ENCODE data around the gene CDC42BPB. TPM values are rescaled to one million over a fixed set of nuclear protein-coding genes. Genes with fewer than 3 reads are reported as not detected.

The CDC42BPB gene
- total and polyA plus RNA-seq, 8 donors = 73.4 to 91.4 (median 79.5) TPM

DNA sequence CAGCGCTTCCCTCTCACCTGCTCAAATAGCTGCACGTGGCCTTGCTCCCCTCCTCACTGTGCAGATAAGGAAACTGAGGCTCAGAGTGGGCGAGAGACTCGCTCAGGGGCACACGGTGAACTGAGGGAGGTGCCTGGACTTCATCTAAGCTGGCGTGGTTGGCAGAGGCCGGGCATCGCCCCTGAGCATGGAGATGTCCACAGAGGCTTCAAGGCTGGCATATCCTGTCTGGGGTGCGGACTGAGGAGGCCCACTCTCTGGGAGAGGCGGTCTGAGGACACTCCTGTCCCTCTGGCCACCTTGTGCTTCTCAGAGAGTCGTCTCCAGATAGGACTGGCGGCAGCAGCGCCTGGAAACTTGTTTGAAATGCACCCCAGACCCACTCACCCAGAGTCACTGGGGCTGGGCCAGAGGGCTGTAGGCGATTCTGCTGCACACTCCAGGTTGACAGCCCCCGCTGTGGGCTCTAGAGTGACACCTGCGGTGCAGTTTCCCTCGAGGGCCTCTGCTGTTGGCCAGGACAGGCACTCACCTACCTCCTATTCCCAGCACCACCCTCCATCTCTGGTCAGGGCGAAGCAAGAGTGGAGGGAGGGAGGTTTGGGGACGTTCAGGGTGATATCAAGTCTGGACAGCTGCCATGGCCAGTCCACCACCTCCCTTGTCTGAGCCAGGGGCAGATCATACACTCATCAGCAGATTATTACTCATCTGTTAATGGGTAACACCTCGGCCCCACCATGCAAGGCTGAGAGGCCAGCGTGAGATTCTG, 15.4 kb upstream of the CDC42BPB start:
- no peak for ATAC-seq
- H3K27ac ChIP-seq = no peak overlapping the region
- no peaks in the 10 kb centered on the region for H3K36me3 ChIP-seq
- H3K4me1 ChIP-seq = peaks cover 3 to 39% of the 10 kb centered on the region in 2 donors
- intact Hi-C loops (cut with DNase I) = no loop called here
- no peaks in the 10 kb centered on the region for H3K9me3 ChIP-seq
- no peak overlapping the region for H3K4me3 ChIP-seq
- DNase-seq = no peak
- H3K27me3 ChIP-seq = peaks cover 0 to 13% of the 10 kb centered on the region in 2 donors
- TF ChIP-seq, protein P1, sequence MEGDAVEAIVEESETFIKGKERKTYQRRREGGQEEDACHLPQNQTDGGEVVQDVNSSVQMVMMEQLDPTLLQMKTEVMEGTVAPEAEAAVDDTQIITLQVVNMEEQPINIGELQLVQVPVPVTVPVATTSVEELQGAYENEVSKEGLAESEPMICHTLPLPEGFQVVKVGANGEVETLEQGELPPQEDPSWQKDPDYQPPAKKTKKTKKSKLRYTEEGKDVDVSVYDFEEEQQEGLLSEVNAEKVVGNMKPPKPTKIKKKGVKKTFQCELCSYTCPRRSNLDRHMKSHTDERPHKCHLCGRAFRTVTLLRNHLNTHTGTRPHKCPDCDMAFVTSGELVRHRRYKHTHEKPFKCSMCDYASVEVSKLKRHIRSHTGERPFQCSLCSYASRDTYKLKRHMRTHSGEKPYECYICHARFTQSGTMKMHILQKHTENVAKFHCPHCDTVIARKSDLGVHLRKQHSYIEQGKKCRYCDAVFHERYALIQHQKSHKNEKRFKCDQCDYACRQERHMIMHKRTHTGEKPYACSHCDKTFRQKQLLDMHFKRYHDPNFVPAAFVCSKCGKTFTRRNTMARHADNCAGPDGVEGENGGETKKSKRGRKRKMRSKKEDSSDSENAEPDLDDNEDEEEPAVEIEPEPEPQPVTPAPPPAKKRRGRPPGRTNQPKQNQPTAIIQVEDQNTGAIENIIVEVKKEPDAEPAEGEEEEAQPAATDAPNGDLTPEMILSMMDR (IDR thresholded peaks at IDR 0.05) = no peak

DNA sequence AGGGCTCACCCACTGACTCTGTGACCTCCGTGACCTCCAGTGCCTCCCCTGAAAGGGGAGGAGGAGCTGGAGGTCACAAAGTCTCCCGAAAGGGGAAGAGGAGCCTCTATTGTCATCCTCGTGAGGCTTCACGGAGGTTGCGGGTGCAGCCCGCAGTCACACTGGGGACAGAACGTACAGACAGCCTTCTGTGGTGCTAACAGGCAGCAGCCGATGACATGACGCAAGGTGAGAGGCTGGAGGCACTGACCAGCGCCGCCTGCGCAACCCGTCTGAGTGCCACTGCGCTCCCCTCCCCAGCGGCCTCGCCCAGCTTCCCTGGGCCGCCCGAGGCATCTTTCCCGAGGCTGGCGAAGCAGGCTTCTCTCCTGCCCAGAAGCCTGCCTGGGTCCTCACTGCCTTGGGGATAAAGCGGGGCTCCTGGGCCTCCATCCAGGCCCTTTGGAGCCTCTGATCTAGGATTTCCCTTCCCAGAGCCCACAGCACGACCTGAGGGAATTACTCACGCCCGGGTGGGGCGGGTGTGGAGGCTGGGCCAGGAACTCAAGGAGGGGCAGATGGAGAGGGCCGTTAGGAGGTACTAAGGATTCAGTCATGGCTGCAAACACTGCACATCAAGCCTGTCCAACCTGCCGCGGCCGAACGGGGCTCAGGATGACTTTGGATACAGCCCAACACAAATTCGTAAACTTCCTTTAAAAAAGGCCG, 14.3 kb upstream of the CDC42BPB start:
- intact Hi-C loops (cut with DNase I) = no loop called here
- DNase-seq = peak in 2 of 4 donors; percentile 39 to 85
- TF ChIP-seq, protein P1 (IDR thresholded peaks at IDR 0.05) = no peak

DNA sequence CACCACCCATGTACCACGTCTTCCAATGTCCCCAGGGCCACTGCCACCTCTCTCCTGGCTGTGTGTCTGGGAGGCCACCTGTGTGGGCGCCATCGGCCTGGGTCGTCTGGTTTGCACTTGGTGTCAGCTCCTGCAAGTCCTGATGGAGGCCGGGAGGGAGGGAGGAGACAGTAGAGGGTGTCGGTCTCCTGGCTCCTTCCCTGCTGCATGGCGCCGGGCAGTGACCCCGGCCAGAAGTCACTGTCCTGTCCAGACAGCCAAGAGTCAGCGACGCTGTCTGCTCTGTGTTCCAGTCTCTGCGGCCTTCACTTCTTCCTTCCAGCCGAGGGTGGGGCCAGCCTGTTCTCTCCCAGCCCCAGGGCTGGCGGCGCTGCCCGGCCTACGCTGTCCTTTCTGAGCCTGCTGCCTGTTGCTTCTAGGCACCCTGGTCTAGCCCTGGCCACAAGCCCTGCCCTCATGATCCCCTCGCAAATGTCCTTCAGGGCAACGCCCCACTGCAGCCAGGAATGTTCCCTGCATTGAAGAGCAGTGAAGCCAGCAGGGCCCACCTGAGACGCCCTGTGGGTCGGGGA, 13.7 kb upstream of the CDC42BPB start:
- H3K27ac ChIP-seq = peak overlapping the region in 1 of 2 donors; percentile 41

More for the DNA sequence above, 14.3 kb upstream of the CDC42BPB start:
- no peak for ATAC-seq
- no peaks in the 10 kb centered on the region for H3K9me3 ChIP-seq
- peaks cover 0 to 13% of the 10 kb centered on the region in 2 donors for H3K27me3 ChIP-seq
- H3K4me1 ChIP-seq = peaks cover 3 to 48% of the 10 kb centered on the region in 2 donors
- no peaks in the 10 kb centered on the region for H3K36me3 ChIP-seq
- no peak overlapping the region for H3K4me3 ChIP-seq
- peak overlapping the region in 1 of 2 donors; percentile 41 for H3K27ac ChIP-seq

DNA sequence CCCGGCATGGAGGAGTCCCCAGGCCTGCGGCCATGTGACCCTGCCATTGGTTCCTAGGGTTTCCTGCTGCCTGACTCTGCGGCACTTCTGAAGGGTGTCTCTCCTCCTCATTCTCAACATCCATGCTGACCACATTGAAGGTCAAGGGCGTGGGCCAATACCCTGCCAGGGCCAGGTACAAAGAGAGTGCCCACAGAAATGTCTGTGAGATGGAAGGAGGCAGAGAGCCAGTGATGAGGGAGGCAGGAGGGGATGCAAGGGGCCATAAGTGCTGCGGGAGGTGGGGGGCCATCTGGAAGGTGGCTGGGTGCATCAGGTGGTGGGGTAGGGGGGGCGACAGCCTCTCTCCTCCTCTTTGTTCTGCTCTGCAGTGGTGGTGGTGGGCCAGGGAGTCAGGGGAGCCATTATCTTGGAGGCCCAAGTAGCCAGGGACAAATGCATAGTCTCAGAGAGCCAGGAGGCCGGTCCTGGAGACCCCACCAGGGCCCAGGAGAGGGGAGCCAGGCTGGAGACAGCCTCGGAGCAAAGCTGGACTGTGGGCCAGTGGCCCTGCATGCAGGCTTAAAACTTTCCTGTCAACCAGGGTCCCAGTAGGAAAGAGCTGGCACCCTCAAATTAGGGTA, 13.0 kb upstream of the CDC42BPB start:
- Histone ChIP-seq H3K4me1 (peaks cover 3 to 40% of the 10 kb centered on the region in 2 donors), H3K36me3 (no peaks in the 10 kb centered on the region), H3K27ac (no peak overlapping the region), H3K27me3 (peaks cover 0 to 7% of the 10 kb centered on the region in 2 donors), H3K9me3 (no peaks in the 10 kb centered on the region), H3K4me3 (no peak overlapping the region)
- TF ChIP-seq, protein P1 (IDR thresholded peaks at IDR 0.05) = no peak
- ATAC-seq (no peak), DNase-seq (no peak)
- intact Hi-C loops (cut with DNase I) = no loop called here

More for the DNA sequence above, 13.7 kb upstream of the CDC42BPB start:
- ATAC-seq (no peak), DNase-seq (peak in 1 of 4 donors; percentile 33)
- intact Hi-C loops (cut with DNase I) = no loop called here
- TF ChIP-seq, protein P1 (IDR thresholded peaks at IDR 0.05) = no peak
- H3K9me3 ChIP-seq = no peaks in the 10 kb centered on the region
- peaks cover 0 to 13% of the 10 kb centered on the region in 2 donors for H3K27me3 ChIP-seq
- no peaks in the 10 kb centered on the region for H3K36me3 ChIP-seq
- H3K4me3 ChIP-seq = no peak overlapping the region
- H3K4me1 ChIP-seq = peaks cover 3 to 46% of the 10 kb centered on the region in 2 donors

All from left lung (tissue), 10 donors.